ENCODE data around the gene EFCAB6.

- TF ChIP-seq POLR2A (IDR thresholded peaks at IDR 0.05) (no peak), CTCF (IDR thresholded peaks at IDR 0.05) (no peak)
Observed at GRCh38 chr22:43814264-43814663, 2.2 kb upstream of the EFCAB6 start.
